ENCODE data around the gene FAM110A.
A peak's percentile ranks its signal among the peaks of the same experiment; 100 is the strongest.

The FAM110A gene

DNA sequence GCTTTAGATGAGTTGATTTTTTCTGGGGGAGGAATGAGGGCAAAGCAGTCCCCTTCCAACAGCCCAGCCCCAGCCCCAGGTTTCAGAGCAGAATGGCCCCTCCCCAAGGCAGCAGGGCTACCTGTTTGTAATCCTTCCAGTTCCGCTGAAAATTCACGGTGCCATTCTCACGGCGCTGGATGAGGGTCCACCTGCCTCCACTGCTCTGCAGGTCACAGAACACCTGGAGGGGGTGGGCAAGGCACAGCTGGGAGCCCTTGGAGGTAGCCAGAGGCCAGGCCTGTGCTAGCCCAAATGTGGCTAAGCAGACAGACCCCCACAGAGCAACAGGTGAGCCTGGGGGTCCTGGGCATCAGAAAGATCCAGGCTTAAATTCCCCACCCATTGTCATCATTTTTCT lies 46.1 kb downstream of the FAM110A start:
- DNase-seq (ENCODE audit: low read depth), result no peak
- no peak overlapping the region for H3K4me3 ChIP-seq (ENCODE audit: low read depth, low read length)

DNA sequence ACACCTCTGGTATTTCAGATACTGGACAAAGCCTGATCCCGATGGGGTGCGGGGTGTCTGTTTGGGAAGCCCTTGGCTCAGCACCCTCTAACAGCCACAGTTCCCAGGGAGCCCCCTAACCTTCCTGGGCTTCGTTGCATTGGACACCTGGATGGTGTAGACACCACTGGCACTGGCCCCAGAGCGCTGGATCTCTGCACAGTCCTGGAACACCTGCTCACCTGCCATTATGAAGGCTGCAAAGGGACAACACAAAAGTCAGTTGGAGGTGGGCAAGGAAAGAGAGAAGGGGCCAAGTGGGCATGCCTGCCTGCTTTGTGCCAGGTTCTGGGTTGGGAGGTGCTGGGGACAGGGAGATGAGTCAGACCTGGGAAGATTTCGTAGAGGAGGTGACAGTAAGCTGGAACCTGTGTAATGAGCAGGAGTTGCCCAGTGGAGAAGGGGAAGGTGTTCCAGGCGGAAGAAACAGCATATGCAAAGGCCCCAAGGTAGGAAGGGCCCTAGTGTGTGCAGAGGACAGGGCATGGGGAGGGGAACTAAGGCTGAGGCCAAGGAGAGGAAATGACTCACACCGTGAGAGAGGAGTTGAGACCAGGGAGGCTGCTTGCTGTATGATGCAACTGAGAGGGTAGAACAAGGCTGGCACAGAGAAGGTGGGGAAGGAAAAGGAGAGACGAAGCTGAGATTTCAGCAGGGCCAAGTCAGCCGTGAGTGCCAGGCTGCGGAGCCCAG lies 47.7 kb downstream of the FAM110A start:
- DNase-seq (ENCODE audit: low read depth), result no peak
- H3K4me3 ChIP-seq (ENCODE audit: low read depth, low read length), result no peak overlapping the region
- TF ChIP-seq, protein P1, sequence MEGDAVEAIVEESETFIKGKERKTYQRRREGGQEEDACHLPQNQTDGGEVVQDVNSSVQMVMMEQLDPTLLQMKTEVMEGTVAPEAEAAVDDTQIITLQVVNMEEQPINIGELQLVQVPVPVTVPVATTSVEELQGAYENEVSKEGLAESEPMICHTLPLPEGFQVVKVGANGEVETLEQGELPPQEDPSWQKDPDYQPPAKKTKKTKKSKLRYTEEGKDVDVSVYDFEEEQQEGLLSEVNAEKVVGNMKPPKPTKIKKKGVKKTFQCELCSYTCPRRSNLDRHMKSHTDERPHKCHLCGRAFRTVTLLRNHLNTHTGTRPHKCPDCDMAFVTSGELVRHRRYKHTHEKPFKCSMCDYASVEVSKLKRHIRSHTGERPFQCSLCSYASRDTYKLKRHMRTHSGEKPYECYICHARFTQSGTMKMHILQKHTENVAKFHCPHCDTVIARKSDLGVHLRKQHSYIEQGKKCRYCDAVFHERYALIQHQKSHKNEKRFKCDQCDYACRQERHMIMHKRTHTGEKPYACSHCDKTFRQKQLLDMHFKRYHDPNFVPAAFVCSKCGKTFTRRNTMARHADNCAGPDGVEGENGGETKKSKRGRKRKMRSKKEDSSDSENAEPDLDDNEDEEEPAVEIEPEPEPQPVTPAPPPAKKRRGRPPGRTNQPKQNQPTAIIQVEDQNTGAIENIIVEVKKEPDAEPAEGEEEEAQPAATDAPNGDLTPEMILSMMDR (IDR thresholded peaks at IDR 0.05; ENCODE audit: control insufficient read depth, extremely low read depth, insufficient read depth), result no peak

More for the DNA sequence above, 46.1 kb downstream of the FAM110A start:
- TF ChIP-seq, protein P1 (IDR thresholded peaks at IDR 0.05; ENCODE audit: control insufficient read depth, extremely low read depth, insufficient read depth), result no peak

DNA sequence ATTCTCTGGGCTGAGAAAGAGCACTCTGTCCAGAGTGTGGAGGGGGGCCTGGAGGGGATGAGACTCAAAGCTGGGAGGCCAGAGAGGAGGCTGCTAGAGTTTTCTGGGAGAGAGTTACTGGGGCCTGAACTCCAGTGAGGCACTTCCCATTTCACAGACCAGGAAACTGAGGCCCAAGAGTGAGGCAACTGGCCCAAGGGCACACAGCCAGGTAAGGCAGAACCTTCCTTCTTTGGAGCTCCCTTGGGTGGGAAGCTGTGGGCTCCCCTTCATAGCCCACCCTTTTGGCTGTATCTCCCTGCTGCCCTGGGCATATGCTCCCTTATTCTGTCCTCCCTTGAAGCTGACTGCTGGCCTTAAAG lies 48.2 kb downstream of the FAM110A start:
- TF ChIP-seq, protein P1 (IDR thresholded peaks at IDR 0.05; ENCODE audit: control insufficient read depth, extremely low read depth, insufficient read depth), result no peak
- no peak overlapping the region for H3K4me3 ChIP-seq (ENCODE audit: low read depth, low read length)
- no peak for DNase-seq (ENCODE audit: low read depth)

DNA sequence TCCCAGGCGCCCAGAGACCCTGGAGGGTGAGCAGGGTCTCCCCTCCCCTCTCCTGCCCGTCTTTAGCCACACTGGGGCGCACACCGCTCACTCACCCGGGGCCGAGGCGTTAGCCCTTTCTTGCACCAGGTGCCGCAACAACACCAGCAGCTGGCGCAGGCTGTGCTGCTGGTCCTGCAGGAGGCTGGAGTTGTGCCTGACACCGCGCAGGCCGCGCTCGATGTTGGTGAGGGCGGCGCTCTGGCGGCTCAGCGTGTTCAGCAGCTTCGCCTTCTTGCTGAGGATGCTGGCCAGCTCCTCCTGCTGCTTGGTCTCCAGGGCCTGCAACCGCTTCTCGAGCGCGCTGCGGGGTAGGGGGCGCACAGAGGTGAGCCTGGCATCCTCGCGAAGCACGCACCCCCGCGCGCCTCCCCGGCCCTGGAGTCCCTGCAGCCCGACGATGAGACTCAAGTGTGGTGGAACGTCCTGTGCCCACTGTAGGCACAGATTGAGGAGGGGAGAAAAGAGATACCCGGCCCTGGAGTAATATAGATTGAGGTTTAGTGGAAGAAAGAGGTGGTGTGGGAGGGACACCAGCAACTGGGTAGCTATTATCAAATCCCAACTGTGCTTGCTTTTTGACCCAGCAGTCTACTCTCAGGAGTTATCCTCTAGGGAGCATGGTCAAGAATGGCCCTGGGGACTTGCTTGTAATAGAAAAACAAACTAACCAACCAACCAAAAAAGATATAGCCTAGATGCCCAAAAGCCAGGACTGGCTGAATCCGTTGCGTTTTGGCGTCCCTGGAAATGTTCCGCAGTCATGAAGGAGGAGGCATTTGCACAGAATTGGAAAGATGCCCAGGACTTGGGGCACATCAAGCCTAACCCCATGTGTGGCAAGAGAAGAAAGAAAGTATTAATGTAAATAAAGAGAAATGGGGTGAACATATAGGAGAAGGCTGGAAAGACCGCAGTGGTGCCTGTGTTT lies 51.8 kb downstream of the FAM110A start:
- H3K4me3 ChIP-seq (ENCODE audit: low read depth, low read length), result no peak overlapping the region
- TF ChIP-seq, protein P1 (IDR thresholded peaks at IDR 0.05; ENCODE audit: control insufficient read depth, extremely low read depth, insufficient read depth), result peak; percentile 53
- peak; percentile 57 for DNase-seq (ENCODE audit: low read depth)

DNA sequence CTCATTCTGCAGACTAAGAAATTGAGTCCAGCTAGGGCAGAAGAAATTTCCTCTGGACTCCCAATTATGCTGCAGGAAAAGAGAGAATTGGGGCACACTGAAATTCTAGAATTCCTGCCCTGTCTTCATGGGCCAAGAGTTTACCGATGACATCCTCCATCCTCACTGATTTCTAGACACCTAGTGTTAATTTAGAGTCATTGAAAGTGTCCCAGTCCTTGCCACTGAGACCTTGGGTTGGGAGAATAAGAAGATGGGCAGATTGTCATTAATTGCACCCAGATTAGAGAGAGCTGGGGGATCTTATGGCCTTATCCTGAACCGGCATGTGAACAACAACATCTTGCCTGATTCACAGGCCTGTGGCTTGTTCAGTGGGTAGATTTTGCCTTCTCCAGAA lies 53.6 kb downstream of the FAM110A start:
- TF ChIP-seq, protein P1 (IDR thresholded peaks at IDR 0.05; ENCODE audit: control insufficient read depth, extremely low read depth, insufficient read depth), result no peak
- no peak for DNase-seq (ENCODE audit: low read depth)
- H3K4me3 ChIP-seq (ENCODE audit: low read depth, low read length), result no peak overlapping the region

DNA sequence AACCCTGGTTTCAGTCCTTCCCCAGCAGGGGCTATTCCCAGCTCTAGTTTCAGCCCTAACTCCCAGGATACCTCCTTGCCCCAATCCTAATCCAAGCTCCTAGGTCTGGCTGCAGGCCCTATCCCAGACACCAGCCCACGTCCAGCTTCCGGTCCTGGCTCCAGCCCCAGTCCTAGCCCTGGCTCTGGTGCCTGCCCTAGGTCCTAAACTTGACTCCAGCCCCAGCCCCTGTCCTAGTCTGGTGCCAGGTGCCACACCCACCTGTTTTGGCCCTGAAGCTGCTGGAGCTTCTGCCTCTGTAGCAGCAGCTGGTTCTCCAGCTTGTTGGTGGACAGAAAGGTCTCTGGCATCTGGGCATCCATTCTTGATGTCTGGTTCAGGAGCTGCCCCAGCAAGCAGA lies 54.5 kb downstream of the FAM110A start:
- TF ChIP-seq, protein P1 (IDR thresholded peaks at IDR 0.05; ENCODE audit: control insufficient read depth, extremely low read depth, insufficient read depth), result no peak
- DNase-seq (ENCODE audit: low read depth), result no peak
- H3K4me3 ChIP-seq (ENCODE audit: low read depth, low read length), result no peak overlapping the region

Data from LNCaP clone FGC (cell line).